Mucosa of gallbladder (tissue), 1 donor: ENCODE data around the gene CWC22. TPM values are rescaled to one million over a fixed set of nuclear protein-coding genes. Genes with fewer than 3 reads are reported as not detected.
"Not testable (repeated sequence)": the region's sequence is repeated elsewhere in the genome, so short reads cannot be mapped to it uniquely, and the experiment has no call there.

Experiments
- DNase-seq: peaks from one replicate; pipeline ENCODE4 v3.0.0-alpha.2; 2020; ENCODE audit warnings: low spot score
- total RNA-seq: library from RNA; stranded (reverse); gene quantifications from one replicate; pipeline ENCODE4 v1.2.1, GENCODE V29; 2021
- donor health status: DM: no; HTN: no; CAD: no.

CWC22 gene
- total RNA-seq, 1 donor from 2014 or later, result 13.6 TPM

DNA sequence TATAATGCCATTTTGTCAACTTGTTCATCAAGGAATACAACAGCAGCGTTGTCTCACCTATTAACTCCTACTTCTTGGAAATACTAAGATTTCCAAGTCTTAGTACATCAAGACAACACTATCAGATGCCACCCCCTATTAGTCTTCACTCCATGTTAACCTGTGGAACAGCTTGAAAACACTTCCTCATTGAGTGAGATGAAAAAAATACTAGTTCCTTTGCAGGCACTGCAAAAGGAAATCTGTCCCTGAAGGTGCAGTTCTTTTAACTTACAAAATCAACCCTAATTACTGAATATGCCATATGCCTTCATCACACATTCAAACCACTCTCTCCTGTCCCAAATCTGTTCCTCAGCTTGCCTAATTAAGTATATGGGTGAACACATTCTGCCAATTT is 4.0 kb downstream of the CWC22 start:
- no peak for DNase-seq

DNA sequence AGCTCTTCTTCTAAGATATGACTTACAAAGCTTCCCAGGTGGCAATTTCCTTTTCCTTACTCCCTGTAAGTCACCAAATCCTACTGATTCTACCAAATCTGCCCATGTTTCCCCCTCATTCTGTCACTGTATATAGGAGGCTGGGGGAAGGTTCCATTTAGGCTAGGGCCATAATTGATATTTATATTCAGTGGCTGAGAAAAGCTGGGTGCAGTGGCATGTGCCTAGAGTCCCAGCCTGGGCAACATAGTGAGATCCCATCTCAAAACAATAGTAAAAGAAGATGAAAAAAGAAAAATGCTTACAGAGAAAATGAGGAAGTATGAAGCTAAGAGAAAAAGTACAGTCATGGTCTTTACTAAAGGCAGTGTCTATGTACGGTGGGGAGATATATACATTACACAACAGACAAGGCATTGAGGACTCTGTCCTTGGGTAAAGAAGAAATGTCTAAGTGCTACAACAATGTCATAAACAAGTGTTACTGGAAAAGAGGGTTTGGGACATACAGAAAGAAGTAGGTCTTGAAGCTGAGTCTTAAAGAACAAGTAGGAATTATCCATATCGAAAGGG is 4.8 kb downstream of the CWC22 start:
- no peak for DNase-seq

DNA sequence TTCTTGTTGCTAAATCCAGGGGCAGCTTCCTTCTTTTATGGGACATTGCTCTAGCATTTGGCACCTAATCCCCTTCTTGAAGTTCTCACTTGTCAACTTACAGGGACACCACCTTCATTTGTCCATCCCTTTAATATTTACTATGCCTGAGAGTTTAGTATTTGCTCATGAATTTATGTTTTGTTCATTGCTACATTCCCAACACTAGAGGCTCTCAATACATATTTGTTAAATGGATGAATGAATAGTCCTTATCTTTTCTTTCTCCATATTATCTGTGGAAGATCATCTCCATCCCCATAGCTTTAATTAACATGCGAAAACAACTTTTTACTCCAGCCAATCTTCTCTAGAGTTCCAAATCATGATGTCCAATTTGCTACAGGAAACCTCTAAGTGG is 5.4 kb downstream of the CWC22 start:
- DNase-seq, result no peak

DNA sequence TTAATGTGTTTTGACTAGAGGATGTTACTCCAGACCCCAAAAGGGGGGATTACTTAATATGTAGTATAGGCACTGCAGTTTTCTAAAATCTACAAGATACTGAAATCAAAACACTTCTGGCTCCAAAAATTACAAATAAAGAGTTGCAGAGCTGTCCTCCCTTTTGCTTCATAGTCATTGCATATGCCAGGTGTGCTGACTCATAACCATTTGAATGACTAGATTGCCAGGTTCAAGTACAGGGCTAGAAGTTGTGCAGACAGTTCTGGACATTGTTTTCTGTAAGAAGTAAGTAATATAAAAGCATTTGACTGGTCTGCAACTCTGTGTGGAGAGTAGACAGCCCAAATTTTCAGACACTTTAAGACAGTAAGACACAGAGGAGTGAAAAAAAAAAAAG is 6.7 kb downstream of the CWC22 start:
- no peak for DNase-seq

DNA sequence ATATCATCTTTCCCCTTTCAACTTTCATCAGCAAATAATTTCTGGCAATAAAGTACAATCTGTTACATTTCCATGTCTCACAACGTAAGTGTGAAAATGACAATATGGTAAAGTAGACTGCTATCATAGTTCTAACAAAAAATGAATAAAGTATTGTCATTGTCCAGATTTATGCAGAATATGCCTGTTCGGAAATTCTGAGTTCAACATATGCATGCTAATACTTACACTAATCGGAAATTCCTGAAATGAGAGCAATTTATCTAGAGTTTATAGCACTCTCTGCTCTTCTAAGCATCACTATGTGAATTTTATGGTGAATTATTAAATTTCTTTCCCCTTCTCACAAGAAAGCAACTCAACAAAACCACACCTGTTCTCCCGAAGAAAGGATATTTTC is 8.1 kb downstream of the CWC22 start:
- DNase-seq, result no peak

DNA sequence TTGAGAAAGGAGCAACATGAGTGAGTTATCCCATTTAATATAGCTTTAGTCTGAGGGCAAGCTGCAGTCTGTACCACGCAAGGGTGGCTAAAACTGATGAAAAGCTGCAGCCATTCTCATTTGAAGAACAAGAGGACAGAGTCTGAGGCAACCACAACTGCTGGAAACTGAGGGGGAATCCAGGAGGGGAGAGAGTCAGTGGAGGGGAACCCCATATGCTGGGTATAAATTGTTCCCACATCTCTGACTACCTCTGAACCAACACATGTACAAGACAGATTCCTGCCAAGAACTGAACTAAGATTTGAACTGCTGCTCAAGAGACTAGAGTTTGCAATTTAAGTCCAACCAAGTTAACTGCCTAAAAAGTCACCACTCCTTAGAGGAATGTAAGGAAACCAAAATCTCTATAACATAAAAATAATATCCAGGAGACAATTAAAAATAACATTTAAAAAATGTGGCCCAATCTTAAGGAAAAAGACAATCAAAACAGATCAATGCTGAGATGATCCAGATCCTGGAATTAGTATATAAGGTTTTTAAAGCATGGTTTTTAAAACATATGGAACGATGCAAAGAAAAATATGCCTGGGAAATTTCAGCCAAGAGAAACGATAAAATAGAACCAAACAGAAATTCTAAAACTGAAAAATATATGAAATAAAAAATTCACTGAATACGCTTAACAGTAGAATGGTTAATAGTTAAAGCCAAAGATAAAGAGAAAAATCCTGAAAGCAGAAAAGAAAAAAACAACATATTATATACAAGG is 11.2 kb downstream of the CWC22 start:
- no peak for DNase-seq

DNA sequence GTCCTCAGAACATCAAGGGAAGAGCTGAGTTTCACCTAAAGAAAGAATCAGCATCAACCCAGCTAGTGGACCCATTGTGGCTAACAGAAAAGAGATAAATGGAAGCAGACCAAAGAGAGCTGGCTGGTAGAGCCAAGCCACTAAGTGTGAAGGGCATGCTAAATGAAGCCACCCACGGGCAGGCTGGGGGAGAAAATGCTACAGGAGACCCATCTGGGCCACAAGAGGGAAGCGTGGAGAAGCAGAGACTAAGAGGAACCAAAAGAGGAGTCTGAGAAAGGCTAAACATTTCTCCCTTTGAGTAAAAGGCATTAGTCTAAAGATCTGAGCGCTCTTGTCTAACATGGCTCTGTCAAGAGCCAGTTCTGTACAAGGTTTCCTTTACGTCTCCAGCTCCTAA is 15.8 kb downstream of the CWC22 start:
- DNase-seq, result no peak

DNA sequence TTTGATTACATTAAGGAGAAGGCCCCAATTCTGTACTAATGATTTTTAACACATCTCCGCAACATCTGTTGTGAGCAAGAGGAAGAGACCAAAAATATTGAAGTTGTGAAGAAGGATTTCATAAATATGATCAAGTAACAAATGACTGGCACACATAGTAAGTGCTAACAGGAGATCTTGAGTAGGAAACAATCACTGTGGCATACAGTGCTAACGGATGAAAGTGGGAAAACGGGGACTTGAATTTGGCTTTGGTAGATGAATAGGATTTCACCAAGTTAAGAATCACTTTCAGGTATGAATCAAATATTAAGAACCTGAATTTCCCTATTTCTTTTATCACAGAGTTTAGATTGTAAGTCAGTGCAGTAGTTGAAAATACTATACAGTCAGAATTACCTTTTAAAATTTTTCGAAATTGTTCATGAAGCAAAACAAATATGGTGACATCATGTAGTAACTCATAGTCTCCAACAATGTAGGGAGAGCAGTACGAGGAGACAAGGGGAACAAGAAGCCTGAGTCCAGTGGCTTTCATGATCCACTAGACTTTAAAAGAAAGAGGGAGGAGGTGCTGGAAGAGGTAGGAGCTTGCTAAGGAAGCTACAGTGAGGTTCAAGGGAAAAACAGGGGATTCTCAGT is 16.3 kb downstream of the CWC22 start:
- DNase-seq, result no peak

DNA sequence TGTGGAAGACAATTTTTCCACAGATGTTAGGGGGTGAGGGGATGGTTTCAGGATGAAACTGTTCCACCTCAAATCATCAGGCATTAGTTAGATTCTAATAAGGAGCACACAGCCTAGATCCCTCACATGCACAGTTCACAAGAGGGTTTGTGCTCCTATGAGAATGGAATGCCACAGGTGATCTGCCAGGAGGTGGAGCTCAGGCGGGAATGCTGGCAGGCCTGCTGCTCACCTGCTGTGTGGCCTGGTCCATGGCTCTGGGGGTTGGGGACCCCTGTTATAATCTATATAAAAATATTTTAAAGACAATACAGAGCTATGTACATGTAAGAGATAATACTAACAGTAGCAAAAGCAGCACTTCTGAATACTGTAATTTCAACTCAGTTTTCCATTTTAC is 19.2 kb downstream of the CWC22 start:
- no peak for DNase-seq

DNA sequence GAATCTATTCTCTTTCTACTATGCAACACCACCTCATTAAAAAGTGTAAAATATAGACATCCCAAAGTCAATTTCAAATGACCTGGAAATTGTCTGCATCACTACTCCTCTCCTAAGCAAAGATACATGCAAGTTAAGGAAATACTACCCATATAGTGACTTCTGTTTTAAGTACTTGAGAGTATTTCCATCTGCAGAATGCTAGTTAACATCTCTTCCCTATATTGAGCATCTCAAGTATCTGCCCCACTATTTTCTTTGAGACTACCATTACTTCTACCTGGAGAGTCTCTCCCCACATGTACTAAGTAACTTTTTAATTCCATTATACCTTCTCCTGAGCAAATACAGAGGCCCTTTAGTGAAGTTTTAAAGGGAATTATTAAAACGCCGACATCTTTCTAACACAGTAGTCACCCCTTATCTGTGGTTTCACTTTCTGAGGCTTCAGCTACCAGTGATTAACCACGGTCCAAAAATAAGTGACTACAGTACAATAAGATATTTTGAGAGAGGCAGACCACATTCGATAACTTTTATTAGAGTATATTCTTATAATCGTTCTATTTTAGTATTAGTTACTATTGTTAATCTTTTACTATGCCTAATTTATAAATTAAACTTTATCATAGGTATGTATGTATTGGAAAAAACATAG is 21.8 kb downstream of the CWC22 start:
- DNase-seq, result no peak

DNA sequence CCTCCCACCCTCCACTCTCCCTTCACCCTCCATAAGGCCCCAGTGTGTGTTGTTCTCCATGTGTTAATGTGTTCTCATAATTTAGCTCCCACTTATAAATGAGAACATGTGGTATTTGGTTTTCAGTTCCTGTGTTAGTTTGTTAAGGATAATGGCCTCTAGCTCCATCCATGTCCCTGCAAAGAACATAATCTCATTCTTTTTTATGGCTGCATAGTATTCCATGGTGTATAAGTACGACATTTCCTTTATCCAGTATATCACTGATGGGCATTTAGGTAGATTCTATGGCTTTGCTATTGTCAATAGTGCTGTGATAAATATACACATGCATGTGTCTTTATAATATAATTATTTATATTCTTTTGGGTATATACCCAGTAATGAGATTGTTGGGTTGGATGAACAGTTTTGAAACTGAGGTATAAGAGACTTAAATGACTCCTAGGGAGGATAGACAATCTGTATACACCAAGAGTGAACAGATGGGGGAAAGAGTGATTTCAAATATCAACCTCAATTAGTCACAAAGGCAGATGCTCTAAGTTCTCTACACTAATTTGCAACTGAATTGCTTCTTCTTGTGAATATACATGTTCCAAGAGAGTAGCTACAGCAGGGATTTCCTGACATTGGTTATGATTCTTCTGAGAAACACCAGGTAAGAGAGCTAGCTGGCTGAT is 23.7 kb downstream of the CWC22 start:
- DNase-seq, result no peak

DNA sequence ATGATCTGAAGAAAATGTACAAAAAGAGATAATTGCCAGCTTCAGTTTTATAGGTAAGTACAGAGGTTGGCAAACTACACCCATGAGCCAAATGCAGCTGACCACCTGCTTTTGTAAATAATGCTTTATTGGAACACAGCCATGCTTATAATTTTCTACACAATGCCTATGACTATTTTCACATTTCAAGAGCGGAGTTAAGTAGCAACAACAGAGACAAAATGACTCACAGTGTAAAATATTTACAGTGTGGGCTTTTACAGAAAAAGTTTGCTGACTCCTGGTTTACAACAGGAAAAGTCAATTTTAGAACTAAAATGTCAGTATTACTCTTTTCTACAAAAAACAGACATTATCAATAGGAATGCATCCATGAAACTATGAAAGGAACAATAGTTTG is 26.0 kb downstream of the CWC22 start:
- no peak for DNase-seq

DNA sequence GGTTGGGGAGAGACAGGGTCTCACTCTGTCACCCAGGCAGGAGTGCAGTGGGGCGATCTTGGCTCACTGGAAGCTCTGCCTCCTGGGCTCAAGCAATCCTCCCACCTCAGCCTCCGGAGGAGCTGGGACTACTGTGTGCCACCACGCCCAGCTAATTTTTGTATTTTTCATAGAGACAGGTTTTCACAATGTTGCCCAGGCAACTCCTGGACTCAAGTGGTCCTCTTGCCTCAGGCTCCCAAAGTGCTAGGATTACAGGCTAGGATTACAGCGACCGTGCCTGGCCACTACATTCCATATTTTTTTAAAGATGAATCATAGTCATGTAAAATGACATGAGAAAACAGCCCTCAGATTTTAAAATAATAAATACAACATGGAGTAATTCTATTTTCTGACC is 32.3 kb downstream of the CWC22 start:
- DNase-seq, result no peak

DNA sequence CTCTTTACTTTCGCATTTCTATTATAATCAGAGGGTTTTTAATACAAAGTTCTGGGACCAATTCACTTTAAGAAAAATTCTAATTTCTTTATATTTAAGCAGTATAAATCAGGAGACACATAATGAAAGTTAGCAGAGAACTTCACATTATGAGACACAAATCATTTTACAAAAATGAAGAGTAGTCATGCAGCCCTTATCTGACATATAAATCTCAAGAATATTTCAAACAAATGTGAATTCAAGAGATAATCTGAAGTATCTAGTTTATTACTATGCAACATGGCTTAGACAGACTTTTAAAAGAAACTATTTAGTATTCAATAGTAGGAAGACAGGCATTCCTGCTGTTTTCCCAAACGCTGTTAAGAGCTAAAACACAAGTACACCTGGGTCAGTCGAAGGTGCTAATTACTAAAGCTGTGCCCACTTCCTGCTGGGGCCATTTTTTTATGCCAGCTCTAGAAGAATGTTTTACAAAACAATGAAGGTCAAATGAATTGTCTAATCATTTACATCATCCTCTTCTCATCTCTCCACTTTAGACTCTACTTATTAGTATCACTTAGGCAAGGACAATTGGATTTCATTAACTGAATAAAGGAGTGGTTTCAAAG is 40.2 kb downstream of the CWC22 start:
- DNase-seq, result no peak

DNA sequence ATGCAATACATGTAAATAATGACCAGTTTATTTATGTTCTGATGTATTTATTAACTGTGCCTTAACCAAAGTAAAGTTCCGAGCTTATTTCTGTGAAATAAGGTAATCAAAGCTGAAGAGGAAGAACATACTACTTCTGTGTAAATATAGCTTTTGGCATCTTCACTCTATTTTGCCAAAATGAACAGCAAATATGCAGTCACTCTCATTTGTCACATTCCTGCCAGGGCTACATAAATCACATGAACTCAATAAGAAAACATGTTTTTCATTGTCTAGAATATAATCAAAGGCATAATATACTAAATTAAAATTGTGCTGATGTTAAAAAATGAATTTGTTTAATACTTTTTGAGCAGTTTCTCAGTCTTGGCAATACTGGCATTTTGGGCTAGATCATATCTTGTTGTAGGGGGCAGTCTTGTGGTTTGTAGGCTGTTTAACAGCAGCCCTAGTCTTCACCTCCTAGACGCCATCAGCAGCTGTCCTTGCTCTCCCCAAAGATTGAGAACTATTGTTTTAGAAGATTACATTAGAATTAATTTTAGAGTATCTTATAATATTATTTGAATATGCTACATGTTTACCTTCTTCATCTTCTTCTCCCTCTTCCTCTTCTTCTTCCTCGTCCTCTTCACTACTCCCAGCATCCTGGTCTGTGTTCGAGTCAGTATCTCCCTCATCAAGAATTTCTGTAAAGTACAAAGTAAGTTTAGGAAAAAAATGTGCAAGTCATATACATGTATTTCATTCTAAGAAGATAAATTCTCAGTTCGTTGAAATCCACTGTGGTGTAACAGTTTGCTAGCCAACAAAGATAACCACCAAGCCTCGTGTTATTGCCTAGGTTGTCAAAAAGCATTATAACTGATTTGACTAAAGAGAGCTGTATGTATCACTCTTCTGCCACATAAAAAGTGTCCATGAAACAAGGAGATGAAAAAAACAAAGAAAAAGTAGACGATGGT is 41.5 kb downstream of the CWC22 start:
- no peak for DNase-seq

DNA sequence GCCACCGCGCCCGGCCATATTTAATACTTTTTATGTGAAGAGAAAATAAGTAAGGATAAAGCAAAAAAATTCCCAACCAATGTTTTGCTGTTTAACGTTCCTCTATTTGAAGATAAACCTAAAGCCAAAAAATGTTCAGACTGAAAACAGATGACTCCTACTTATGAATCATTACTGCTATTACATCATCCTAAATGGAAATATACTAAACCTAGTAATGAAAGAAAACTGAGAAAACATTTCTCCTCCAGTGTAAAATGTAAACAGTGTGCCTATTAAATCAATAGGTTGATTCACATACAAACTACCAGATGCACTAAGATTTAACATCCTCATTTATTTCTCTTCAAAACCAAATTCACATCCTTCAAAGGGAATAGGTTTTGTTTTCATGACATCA is 43.5 kb downstream of the CWC22 start:
- no peak for DNase-seq

DNA sequence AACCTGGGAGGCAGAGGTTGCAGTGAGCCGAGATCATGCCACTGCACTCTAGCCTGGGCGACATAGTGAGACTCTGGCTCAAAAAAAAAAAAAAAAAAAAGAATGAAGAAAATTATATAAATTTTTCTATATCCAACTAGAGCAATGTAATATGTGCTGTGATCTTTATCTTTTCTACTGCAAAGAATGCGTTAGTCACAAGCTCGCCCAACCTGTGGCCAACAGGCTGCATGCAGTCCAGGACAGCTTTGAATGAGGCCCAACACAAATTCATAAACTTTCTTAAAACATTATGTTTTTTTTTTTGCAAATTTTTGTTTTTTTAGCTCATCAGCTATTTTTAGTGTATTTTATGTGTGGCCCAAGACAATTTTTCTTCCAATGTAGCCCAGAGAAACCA is 48.8 kb downstream of the CWC22 start:
- DNase-seq, result not testable (repeated sequence)

DNA sequence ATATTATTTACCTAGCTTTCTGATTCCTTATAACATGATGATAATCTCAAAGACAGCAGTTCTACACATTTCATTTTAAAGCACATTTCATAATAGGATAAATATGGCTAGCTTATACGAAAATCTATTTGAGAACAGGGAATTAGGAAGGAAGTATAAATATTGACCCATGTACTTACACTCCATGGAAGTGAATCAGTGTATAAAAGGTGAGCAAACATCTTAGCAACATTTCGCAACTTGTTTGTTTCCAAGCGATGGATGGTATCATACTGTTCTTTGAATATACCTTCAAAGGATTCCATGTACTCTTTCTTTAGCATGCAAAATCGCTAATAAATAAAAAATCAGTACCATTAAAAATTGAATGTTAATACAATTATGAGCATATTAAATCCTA is 53.1 kb downstream of the CWC22 start:
- no peak for DNase-seq

DNA sequence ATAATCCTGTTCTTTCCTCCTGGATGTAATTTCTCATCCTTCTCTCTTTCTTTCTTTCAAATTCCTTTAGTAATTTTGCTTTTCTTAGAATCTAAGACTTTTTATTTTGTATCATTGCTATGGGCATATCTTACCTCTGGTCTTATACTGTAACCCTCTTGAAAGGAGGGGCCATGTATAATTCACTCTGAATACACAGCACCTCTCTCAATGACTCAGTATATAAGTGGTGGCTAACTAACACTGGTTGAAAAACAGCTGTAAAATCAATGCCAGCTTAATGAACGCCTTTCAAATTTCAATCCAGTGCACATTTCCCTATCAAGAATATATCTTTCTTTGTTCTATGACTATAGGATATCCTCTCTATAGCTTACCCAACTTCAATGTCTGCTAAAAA is 53.7 kb downstream of the CWC22 start:
- no peak for DNase-seq

DNA sequence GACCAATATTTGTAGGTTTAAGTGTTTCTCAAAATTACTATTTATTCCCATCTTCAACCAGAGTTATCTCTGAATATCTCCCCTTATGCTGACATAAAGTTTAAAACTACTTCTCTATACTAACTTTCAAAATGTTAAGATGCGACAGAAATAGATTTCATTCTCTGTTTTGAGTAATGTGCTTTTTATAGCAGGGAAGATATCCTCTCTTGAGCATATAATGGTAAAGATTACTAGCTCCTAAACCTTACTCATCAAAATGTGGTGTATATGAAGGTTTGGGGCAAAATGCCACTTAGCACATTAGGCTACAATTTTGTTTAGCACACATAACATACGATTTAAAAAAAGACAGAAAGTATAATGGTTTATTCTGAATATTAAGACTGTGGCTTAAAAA is 54.4 kb downstream of the CWC22 start:
- no peak for DNase-seq

DNA sequence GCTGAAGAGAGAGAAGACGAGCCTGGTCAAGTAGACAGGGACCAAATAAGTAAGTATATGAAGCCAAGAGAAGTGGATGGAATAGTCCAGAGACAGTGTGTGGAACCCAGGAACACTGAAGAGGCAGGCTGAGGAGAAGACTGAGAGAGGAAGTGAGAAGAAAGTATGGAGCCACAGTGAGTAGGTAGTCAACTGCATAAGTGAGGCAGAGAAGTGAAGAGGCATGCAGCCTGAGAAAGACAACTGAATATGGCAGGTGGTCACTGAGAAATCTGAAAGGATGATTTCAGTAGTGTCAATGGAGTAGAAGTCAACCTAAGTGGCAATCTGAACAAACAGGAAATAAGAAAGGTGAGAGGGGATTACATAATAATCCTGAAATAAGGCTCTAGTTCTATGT is 55.4 kb downstream of the CWC22 start:
- no peak for DNase-seq
